Coronary artery (tissue), 2 donors: ENCODE data around the gene ZFHX3.
A peak's percentile ranks its signal among the peaks of the same experiment; 100 is the strongest.

Experiments used
- DNase-seq: peaks from one replicate; pipeline ENCODE4 v3.0.0-alpha.2; 2017; ENCODE audit warnings: low spot score
- H3K27ac ChIP-seq, 2 donors: fragments of 200-600 bp; sonication (generic); one replicate each; pipeline ENCODE4 v1.5.1; 2016 to 2019
- H3K4me3 ChIP-seq: fragments of 200-600 bp; sonication (generic); 2 replicates; pipeline ENCODE4 v1.5.1; 2016; ENCODE audit warnings: mild to moderate bottlenecking, moderate library complexity
- TF ChIP-seq, protein P1 (sequence below): fragments of 200-600 bp; sonication (generic); IDR thresholded peaks from one replicate; pipeline ENCODE4 v1.5.1; 2019; ENCODE audit warnings: antibody characterized with exemption

ZFHX3 gene

DNA sequence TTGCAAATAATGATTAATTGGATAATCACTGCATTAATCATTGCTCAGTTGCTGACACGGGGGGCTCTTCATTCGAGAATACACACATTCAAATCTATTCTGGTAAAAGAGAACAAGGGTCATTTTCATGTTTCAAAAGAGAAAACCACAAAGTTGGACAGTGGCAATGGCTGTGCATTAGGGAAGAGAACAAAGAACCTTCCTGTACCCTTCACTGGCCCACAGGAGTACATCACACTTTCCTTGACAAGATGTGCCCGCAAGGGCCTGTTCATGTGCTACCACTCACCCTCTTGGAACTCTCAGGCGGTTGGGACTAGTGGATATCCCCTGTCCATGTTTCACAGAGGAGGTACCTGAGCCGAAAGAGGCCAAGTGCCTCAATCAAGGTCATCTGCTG is 223.2 kb downstream of the ZFHX3 start:
- H3K27ac ChIP-seq: no peak overlapping the region
- DNase-seq: no peak
- TF ChIP-seq, protein P1, sequence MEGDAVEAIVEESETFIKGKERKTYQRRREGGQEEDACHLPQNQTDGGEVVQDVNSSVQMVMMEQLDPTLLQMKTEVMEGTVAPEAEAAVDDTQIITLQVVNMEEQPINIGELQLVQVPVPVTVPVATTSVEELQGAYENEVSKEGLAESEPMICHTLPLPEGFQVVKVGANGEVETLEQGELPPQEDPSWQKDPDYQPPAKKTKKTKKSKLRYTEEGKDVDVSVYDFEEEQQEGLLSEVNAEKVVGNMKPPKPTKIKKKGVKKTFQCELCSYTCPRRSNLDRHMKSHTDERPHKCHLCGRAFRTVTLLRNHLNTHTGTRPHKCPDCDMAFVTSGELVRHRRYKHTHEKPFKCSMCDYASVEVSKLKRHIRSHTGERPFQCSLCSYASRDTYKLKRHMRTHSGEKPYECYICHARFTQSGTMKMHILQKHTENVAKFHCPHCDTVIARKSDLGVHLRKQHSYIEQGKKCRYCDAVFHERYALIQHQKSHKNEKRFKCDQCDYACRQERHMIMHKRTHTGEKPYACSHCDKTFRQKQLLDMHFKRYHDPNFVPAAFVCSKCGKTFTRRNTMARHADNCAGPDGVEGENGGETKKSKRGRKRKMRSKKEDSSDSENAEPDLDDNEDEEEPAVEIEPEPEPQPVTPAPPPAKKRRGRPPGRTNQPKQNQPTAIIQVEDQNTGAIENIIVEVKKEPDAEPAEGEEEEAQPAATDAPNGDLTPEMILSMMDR: no peak

DNA sequence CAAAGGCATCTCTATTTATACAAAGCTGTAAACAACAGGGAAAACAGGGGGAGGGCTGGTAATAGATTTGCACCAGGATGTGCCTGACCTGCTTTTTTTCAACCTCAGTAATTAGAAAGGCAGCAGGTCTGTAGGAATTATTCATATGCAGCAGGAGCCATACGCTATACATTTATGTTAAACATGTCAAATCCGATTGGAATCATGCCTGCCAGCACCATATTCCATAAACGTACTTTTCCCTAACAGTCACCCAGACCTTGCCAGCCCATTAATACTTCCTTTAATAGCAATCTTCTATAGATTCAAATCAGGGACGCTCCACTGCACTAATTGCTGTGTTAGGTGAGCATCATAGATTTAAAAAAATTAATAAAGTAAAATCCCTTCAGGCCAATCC is 223.9 kb downstream of the ZFHX3 start:
- no peak for DNase-seq
- no peak overlapping the region for H3K4me3 ChIP-seq
- TF ChIP-seq, protein P1: no peak
- no peak overlapping the region for H3K27ac ChIP-seq

More for the DNA sequence above, 223.2 kb downstream of the ZFHX3 start:
- H3K4me3 ChIP-seq: no peak overlapping the region

DNA sequence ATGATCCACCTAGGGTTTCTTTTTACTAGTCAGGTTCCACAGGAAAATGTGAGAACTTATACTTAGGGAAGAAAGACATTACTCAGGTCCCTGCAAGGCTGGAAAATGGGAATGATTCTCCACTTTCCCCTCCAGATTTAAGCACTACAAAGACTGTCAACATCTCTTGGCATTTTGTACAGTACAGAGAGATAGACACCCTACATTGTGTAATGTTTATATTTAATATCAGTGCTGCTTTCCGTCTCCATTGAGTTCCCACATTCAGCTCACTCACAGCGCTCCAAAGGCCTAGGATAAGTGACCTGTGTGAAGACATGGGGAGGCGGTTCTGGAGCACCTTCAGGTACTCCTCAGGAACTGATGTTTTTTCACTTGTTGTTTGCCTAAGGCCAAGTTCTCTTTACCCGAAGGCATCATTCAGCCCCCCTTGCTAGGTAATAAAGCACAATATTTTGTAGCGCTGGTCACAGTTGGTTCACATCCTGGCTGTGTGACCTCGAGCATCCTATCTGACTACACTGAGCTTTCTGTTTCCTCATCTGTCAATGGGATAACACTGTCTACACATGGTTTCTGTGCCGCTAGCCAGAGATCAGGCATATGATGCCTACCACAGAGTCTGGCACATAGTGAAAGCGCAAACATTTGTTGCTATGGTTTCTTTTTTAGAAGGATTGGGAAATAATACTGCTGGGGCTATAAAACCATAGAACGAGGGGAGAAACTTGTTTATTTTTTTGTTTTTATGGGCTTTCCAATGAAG is 226.6 kb downstream of the ZFHX3 start:
- Histone ChIP-seq H3K4me3 (no peak overlapping the region), H3K27ac (no peak overlapping the region)
- TF ChIP-seq, protein P1: no peak
- DNase-seq: no peak

DNA sequence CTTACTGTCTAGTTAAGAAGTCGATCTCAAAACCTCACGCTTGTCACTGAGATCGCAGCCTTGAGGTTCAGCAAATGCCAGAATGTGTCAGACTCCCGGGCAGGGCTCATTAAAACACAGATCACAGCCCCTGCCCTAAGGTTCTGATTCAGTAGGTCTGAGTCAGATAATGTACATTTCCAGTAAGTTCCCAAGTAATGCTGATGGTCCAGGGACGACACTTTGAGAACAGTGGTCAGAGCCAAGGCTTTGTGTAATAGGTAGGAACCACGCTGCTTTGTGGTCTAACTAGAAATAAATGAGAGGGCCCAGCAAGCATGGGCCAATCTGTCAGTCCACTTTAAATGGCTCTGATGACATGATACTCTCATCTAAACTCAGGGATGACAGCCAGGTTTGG is 228.6 kb downstream of the ZFHX3 start:
- TF ChIP-seq, protein P1: no peak
- H3K4me3 ChIP-seq: no peak overlapping the region
- DNase-seq: no peak
- no peak overlapping the region for H3K27ac ChIP-seq

DNA sequence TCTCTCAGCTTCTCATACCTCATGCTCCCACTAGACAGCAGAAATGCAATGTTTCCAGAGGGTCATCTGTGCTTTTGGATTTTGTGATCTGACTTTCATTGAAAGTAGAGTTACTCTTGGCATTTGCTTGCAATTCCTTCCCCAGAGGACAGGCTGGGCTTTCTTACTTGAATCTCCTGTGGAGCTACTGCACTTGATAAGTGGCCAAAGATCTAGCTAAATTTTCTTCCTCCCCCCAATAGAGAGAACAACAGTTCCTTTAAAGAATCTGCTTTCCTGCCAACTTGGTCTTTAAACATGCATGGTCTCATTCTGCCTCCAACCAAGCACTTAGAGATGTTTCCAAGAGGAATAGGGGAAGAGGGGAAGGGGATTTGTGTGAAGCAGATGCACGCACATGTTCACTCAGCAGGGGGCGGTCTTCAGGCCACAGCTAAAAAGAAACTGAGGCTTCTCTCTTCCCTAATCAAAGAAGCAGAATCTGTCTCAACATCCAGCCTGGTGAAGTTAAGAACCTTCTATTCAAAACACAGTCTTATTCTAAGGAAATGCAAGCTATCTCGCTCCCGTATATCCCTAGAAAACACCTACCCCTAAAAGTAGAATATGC is 229.6 kb downstream of the ZFHX3 start:
- no peak for DNase-seq
- TF ChIP-seq, protein P1: no peak
- Histone ChIP-seq H3K4me3 (no peak overlapping the region), H3K27ac (peak overlapping the region in 1 of 2 donors; percentile 36)

DNA sequence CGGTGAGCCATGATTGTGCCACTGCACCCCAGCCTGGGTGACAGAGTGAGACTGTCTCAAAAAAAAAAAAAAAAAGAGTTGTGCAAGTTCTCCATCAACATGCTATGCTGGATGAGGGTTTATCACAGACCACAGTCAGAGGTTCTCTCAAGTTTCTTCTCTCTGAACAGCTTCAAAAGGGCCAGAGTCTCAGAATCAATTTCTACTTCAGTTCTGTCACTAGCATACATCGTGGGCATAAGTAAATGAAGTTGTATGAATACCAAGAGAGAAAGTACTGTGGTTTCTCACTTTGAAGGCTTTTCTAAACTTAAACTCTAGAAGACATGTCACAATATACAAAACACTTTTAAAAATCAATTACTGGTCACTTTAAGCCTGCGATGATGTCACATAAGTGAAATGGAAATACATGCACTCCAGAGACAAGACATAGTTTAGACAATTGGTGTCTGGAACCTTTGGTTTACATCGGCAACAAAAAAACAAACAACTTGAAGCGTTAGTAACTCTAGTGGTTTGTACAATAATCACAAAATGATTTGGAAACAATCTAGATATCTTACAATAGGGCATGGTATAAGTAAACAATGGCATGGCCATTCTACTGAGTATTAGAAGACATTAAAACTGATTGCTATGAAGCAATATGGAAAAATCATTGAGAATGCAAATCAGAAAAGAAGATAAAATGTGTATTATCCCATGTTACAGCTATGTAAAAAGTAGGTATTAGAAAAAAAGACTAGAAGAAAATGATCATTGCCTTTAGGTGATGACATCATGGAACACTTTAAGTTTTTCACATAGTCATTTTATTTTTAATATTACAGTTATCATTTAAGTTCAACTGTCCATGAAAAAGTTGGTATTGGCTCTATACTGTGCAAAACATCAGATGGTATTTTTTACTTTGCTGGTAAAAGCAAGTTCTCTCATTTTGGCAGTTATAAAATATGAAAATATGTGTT is 232.3 kb downstream of the ZFHX3 start:
- H3K4me3 ChIP-seq: no peak overlapping the region
- no peak overlapping the region for H3K27ac ChIP-seq
- no peak for DNase-seq
- TF ChIP-seq, protein P1: no peak
